Transverse colon (tissue), 3 donors: Measurements from ENCODE around the gene SLC35F3.
"Not testable (repeated sequence)": the region's sequence is repeated elsewhere in the genome, so short reads cannot be mapped to it uniquely, and the experiment has no call there.

Source experiments
- CTCF ChIP-seq, 5 experiments: fragments of 200-600 bp in 3 of 5; fragments of 450-650 bp in 2 of 5; sonication (generic) in 3 of 5; IDR thresholded peaks; 1 replicate in 2 of 5; 2 replicates in 3 of 5; pipeline ENCODE4 v1.5.1; 2016 to 2017; ENCODE audit warnings: antibody characterized with exemption in 5 of 5, inconsistent platforms in 3 of 5, mild to moderate bottlenecking in 2 of 5, moderate library complexity in 1 of 5
- POLR2A ChIP-seq: fragments of 450-650 bp; IDR thresholded peaks from one replicate; pipeline ENCODE4 v1.6.1; 2016; ENCODE audit warnings: antibody characterized with exemption, mild to moderate bottlenecking, moderate library complexity

- TF ChIP-seq CTCF (IDR thresholded peaks at IDR 0.05); POLR2A: not testable (repeated sequence)
Measured at GRCh38 chr1:234211855-234212254, 307.4 kb downstream of the SLC35F3 start.
